SIG-M5 treated with dmso at 0.1 percent for 504 hours (cell line): ENCODE results near the gene WNT9A.
"Not testable (repeated sequence)": the region's sequence is repeated elsewhere in the genome, so short reads cannot be mapped to it uniquely, and the experiment has no call there.

ENCODE experiments used
- DNase-seq: peaks from one replicate; lab custom pipeline; 2025; ENCODE audit not compliant: unreplicated experiment; lab: John Stamatoyannopoulos, UW

WNT9A gene

DNA sequence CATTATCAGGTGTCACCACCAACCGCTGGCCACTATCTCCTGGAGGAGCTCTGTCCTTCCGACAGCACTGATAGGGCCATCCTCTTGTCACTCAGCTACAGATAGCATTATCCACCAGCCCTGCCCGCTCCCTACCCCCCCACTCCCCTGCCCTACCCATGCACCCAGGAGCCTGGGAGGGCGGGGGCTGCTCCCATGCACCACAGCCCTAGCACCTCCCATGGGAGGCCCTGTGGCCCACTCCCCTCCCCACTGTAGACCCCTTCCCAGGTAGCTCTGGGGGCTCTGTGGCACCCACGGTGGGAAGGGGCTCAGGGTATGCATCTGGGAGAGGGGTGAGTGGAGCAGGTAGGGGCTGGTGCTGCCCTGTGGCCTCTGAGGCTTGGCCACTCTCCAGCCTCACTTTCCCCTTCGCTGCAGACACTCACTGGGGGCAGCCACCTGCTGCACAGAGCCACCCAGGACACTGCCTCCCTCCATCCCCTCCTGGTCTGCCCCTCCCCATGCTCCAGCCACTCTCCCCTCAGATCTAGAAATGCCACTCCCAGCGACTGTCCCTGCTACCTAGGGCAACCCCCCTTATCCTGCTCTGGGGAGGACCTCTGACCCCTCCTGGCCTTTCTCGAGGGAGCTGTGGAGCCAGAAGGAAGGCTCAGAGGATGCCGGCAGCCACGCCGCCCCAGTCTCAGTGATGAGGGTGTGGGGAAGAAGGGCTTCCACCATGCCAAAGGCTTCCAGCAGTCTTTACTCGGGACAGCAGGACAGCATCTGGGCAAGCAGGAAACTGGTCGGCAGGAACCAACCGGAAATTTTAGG, 58.5 kb downstream of the WNT9A start:
- no peak for DNase-seq

- no peak for DNase-seq
These were observed 59.2 kb downstream of the WNT9A start for GRCh38 chr1:227888404-227889046.

DNA sequence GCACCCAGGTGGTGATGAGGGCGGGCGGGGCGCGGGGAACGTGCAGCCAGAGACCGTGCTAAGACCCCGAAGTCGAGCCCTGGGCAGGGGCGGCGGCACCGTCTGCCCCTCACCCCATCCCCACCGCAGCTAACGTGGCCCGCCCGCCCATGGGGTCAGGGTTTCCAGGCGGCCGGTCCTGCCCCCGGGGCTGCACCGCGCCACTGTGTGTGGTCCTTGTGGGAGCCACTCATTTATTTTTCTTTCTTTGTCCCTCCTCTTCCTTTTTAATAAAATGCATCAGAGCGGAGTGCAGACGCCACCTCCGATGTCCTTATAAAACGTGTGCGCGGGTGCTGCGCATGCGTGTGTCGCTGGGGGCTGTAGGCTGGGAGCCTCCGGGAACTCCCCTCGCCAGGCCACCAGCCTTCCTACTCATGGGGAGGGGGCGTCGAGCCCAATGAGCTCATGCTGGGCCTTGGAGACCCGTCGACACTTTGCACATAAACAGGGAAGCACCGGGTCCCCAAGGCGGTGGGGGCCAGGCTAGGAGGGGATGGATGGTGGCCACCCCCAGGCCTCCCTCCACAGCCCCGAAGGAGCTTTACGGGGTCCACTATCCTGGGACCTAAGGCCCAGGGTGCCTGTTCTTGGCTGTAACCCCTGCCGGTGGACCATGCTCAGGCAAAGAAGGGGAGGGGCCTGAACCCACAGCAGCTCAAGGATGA, 59.9 kb downstream of the WNT9A start:
- DNase-seq = no peak

GRCh38 chr1:227886993-227887696, 60.6 kb downstream of the WNT9A start:
- no peak for DNase-seq

GRCh38 chr1:227886503-227886961, 61.2 kb downstream of the WNT9A start:
- DNase-seq = no peak

DNA sequence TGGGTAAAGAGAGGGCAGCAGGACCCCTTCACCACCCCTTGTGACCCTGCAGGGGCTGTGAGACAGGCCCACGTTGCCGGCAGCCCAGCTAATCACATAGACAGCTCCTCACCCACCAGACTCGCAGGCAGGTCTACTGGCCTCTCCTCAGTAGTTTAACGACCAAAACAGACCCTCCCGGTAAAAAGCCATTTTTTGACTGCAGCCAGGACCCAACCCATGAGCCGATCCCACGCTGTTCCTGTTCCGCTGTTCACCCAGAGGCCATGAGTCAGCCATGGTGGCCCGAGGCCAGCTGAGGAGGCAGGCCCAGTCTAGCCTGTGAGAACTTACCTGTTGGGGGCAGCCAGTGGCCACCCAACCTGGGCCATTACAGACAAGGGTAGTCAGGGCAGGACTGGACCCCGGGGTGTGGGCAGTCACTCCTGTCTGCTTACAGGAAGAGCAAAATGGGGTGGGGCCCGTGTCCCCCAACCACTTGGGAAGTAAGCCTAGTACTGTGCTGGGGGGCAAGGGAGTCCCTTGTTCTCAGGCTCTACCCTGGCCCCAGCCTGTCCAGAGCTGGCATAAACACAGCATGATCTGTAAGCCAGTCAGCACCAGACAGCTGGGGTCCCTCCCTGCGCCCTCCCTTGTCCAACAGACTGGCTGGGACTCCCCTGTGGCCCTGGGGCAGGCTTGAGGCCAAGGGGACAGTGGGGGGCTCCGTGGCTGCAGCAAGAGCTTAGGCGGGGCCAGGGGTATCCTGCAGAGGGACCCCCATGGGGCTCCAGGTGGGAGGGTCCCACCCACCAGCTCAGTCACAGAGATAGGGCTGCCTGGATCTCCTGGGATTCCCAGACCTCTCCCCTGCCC, 61.9 kb downstream of the WNT9A start:
- no peak for DNase-seq

GRCh38 chr1:227885135-227885647, 62.5 kb downstream of the WNT9A start:
- DNase-seq = no peak

- no peak for DNase-seq
These were observed 63.2 kb downstream of the WNT9A start for GRCh38 chr1:227884370-227885134.

DNA sequence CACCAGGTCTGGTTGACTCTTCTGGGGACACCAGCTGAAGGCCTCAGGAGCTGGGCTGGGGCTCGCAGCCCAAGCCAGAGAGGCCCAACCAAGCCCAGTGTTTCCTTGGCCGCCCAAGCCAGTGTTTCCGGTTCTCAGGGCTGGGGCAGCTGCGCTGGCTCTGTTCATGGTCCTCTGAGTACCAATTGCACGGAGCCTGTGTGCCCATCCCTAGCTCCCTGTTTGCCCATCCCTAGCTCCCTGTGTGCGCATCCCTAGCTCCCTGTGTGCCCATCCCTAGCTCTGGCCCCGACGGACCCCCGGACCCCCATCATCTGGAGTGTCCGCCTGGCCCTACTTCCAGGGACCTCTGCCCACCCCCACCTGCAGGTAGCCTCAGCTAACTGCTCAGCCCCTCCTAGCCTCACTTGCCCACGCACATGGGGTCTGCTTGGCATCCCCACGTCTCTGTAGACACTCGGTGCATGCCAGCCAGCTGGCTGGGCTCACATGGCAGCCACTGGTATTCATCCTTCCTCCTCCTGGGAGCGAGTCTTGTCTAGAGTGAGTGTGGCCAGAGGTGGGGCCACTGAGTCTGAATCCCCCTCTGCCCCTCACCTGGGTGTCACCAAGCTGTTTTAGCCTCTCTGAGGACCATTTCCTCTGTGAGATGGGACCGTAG, 64.0 kb downstream of the WNT9A start:
- DNase-seq = no peak

- DNase-seq = no peak
These were observed 64.6 kb downstream of the WNT9A start for GRCh38 chr1:227883073-227883520.

DNA sequence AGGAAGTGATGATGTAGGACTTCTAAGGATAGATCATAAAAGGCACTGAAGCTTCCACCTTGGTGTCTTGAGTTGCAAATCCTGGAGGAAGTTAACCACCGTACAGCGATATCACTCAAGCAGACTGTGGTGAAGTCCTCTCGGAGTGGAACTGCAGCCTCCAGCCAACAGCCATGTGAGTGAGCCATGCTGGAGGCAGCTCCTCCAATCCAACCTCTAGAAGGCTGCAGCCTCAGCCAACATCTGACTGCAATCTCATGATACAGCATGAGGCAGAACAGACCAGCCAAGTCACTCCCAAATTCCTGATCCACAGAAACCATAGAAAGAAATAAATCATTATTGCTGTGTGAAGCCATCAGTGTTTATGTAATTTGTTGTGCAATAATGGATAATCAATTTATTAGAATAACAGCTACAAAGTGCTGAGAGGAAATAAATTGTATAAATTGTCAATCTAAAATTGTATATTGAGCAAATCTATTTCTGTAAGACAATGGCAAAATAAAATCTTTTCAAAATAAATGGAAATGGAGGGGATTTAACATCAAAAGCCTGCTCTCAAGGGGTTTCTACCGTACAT, 67.3 kb downstream of the WNT9A start:
- no peak for DNase-seq

DNA sequence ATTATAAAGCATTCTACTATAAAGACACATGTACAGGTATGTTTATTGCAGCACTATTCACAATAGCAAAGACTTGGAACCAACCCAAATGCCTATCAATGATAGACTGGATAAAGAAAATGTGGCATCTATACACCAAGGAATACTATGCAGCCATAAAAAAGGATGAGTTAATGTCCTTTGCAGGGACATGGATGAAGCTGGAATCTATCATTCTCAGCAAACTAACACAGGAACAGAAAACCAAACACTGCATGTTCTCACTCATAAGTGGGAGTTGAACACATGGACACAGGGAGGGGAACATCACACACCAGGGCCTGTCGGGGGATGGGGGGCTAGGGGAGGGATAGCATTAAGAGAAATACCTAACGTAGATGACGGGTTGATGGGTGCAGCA, 69.9 kb downstream of the WNT9A start:
- not testable (repeated sequence) for DNase-seq

GRCh38 chr1:227871892-227872291, 75.8 kb downstream of the WNT9A start:
- DNase-seq = not testable (repeated sequence)

DNA sequence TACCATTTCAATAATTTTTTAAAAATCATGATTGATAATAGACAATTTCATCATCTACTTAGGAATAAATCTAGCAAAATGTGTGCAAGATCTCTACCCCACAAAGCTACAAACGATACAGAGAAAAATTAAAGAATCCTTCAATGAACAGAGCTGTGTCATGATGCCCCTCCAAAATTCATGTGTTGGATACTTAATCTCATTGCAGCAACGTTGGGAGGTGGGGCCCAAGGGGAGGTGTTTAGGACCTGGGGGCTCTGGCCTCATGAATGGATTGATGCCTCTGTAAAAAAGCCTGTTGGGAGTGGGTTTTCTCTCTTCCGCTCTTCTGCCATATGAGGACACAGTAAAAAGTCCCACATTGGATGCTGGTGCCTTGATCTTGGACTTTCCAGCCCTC, 77.4 kb downstream of the WNT9A start:
- DNase-seq = no peak

- DNase-seq = no peak
These were observed 77.9 kb downstream of the WNT9A start for GRCh38 chr1:227869851-227870305.

- no peak for DNase-seq
These were observed 78.4 kb downstream of the WNT9A start for GRCh38 chr1:227869279-227869842.
